GM12875 (cell line): Measurements from ENCODE around the gene CCDC152.
"Not testable (repeated sequence)": the region's sequence is repeated elsewhere in the genome, so short reads cannot be mapped to it uniquely, and the experiment has no call there.

ENCODE experiments used
- H3K4me3 ChIP-seq: one replicate; pipeline ENCODE4 v1.5.1; 2011; ENCODE audit warnings: low read depth, low read length, control low read depth
- CTCF ChIP-seq: IDR thresholded peaks from 2 replicates; pipeline ENCODE4 v1.5.1; 2011; ENCODE audit warnings: low read depth, mild to moderate bottlenecking, control low read depth, inconsistent platforms, low read length, moderate library complexity, borderline replicate concordance; ENCODE audit not compliant: insufficient read depth

CCDC152 gene

DNA sequence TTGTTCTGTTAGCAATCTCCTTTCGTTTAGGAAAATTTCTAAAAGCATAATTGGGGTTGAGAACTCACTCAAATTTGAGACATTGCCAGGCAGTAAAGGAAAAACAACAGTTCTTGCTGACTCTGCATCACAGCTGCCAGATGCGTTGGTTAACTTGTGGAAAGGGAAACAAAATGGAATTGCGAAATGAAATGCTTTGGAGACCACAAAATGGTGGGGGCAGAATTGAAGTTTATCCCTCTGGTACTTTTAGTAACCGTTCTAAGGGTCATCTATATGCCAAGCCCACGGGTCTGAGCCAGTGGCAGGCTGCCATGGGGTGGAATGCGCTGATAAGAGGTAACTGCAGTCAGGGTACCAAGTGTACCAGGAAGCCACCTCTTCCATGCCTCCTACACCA is 83.7 kb downstream of the CCDC152 start:
- H3K4me3 ChIP-seq = no peak overlapping the region
- no peak for TF ChIP-seq CTCF

DNA sequence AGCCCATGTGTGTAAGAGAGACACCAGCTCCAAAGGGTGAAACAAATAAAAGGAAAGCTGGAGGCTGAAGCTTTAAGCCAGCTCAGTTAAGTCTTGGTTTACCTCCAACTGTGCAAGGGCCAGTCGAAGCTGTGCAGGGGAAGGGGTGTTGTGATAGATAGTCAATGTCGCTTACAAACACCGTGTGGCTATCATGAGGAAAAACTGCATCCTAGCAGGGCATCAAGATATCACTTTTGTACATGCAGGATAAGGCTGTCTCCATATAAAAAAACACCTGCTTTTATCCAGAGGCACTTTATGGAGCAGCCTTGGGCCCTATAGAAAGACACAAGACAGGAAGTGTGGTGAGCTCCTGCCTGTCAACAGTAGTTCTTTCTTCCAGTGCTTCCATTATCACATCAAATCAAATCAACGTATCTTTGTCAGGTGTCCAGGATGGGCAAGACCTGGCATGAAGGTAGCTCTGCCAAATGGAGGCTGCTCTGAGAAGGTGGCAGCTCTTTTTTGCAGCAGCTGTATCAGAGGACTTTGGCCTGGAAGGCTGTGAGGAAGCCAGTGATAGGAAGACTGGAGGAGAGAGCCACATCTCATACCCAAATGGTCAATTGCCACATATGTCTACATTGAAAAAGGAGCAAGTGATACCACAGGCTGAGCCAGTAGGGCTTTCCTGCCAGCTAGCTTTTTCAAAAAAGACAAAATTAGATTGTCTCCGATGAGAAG is 84.4 kb downstream of the CCDC152 start:
- TF ChIP-seq CTCF = no peak
- H3K4me3 ChIP-seq = no peak overlapping the region

DNA sequence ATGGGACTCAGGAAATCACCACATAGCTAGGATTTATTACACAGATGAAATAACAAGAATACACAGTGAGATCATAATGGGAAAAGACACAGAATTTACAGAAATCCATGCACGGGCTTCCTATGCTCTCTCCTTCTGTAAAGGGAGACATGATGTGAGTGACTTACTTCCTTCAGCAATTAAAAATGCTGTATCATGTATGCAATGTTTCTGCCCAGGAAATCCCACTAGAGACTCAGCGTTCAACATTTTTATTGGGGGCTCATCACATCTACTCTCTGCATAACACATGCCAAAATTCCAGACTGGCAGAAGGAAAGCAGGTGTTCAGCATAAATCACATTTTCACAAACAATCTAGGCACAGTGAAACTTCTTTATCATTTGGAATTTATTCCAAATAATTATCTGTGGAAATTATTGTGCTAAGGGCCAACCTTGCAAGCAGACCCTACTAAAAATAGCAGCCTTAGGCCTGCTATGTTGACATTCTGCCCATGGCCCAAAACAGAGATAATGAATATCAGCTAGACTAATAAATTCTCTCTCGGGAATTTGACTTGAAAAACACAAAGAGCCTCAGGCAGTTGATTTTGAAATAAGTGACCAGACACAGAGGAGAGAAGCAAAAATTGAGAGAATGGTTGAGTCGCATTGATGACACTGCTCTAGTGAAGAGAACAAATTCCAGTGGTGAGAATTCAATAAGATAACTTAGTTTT is 86.5 kb downstream of the CCDC152 start:
- TF ChIP-seq CTCF = no peak
- no peak overlapping the region for H3K4me3 ChIP-seq

DNA sequence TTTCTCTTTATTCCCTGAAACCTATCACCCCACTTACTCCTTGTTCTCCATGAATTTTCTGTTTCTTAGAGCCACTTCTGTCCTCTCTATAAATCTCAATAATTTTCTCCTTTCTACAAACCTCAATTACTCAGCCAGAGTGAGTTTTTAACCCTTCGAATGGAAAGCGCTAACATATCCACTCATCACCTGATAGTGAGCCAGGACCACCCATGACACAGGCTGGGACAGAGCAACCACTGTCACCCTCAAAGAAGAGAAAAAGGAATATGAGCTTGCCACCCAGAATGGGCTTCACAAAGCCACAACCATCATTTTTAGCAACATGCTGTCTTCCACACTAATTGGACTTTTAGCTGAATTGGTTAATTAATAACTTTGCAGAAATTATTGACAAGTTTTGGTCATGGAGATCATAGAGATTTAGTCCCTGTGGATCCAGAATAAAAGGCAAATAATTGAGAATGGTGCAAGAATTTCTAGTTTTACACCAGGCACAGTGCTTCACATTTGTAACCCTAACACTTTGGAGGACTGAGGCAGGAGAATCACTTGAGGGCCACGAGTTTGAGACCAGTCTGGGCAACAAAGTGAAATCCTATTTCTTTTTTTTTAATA is 87.2 kb downstream of the CCDC152 start:
- no peak for TF ChIP-seq CTCF
- no peak overlapping the region for H3K4me3 ChIP-seq

GRCh38 chr5:42844408-42844807 is 87.8 kb downstream of the CCDC152 start:
- H3K4me3 ChIP-seq = not testable (repeated sequence)

- TF ChIP-seq CTCF = no peak
Measured at GRCh38 chr5:42848545-42848944, 91.9 kb downstream of the CCDC152 start.

GRCh38 chr5:42851481-42851880 is 94.9 kb downstream of the CCDC152 start:
- TF ChIP-seq CTCF = no peak
- H3K4me3 ChIP-seq = no peak overlapping the region

More at GRCh38 chr5:42848545-42848944, 91.9 kb downstream of the CCDC152 start:
- H3K4me3 ChIP-seq = no peak overlapping the region
